Suprapubic skin (tissue), 3 donors: ENCODE results near the gene RPL19.

Source experiments
- POLR2A ChIP-seq, 2 donors: fragments of 450-650 bp; IDR thresholded peaks; one replicate each; pipeline ENCODE4 v1.6.1; 2017; ENCODE audit warnings: antibody characterized with exemption in 2 of 2, mild to moderate bottlenecking in 2 of 2, moderate library complexity in 2 of 2
- TF ChIP-seq, protein P1 (sequence below), 2 donors: fragments of 200-600 bp in 1 of 2; fragments of 450-650 bp in 1 of 2; sonication (generic) in 1 of 2; IDR thresholded peaks; one replicate each; pipeline ENCODE4 v1.5.1; 2016 to 2019; ENCODE audit warnings: antibody characterized with exemption in 2 of 2, mild to moderate bottlenecking in 1 of 2, moderate library complexity in 1 of 2

DNA sequence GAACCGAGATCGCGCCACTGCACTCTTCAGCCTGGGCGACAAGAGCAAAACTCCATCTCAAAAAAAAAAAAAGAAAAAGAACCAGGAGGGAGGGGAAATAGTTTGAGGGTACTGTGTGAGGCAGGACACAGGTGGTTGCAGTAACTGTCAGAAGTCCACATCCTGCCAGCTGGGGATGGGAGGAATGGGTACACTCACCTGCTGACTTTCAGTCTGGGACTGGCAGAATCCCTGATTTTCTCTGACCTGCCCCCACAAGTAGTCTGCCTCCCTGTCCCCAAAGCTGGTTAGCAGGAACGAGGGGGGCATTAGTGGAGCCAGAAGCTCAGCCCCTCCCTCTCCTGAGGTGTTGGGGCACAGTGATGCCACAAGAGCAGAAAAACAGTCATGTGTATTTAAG is 27.0 kb upstream of the RPL19 start:
- TF ChIP-seq, protein P1, sequence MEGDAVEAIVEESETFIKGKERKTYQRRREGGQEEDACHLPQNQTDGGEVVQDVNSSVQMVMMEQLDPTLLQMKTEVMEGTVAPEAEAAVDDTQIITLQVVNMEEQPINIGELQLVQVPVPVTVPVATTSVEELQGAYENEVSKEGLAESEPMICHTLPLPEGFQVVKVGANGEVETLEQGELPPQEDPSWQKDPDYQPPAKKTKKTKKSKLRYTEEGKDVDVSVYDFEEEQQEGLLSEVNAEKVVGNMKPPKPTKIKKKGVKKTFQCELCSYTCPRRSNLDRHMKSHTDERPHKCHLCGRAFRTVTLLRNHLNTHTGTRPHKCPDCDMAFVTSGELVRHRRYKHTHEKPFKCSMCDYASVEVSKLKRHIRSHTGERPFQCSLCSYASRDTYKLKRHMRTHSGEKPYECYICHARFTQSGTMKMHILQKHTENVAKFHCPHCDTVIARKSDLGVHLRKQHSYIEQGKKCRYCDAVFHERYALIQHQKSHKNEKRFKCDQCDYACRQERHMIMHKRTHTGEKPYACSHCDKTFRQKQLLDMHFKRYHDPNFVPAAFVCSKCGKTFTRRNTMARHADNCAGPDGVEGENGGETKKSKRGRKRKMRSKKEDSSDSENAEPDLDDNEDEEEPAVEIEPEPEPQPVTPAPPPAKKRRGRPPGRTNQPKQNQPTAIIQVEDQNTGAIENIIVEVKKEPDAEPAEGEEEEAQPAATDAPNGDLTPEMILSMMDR (IDR thresholded peaks at IDR 0.05), result no peak
- no peak for TF ChIP-seq POLR2A (IDR thresholded peaks at IDR 0.05)
